RKO (cell line): ENCODE measurements around the gene MEF2C.

ENCODE experiments used
- DNase-seq: peaks from one replicate; pipeline ENCODE4 v3.0.0-alpha.2; 2016; ENCODE audit warnings: low spot score

Gene MEF2C

GRCh38 chr5:88760527-88760926 is 122.5 kb downstream of the MEF2C start:
- DNase-seq: no peak

DNA sequence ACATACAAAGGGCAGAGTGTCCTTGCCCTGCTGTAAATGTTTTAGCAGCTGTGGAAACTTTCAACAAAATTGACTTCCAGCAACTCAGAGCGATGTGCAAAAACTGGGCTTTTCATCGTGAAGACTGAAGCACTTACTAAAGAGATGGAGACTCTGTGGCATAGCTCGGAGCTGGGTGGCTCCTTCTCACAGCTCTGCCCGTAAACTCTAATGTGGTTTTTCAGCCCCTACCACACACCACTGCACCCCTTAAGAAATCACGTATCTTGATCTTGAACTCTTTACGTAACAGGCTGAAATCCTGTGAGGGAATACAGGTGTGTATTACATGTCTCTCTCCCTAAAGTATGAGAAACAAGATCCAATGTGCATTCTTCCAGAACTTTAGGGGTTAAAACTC is 124.4 kb downstream of the MEF2C start:
- no peak for DNase-seq

- DNase-seq: no peak
These were observed 124.8 kb downstream of the MEF2C start for GRCh38 chr5:88758184-88758583.

- DNase-seq: no peak
These were observed 126.0 kb downstream of the MEF2C start for GRCh38 chr5:88756953-88757352.

- DNase-seq: no peak
These were observed 134.3 kb downstream of the MEF2C start for GRCh38 chr5:88748666-88749065.

- DNase-seq: no peak
These were observed 136.5 kb downstream of the MEF2C start for GRCh38 chr5:88746438-88746882.

DNA sequence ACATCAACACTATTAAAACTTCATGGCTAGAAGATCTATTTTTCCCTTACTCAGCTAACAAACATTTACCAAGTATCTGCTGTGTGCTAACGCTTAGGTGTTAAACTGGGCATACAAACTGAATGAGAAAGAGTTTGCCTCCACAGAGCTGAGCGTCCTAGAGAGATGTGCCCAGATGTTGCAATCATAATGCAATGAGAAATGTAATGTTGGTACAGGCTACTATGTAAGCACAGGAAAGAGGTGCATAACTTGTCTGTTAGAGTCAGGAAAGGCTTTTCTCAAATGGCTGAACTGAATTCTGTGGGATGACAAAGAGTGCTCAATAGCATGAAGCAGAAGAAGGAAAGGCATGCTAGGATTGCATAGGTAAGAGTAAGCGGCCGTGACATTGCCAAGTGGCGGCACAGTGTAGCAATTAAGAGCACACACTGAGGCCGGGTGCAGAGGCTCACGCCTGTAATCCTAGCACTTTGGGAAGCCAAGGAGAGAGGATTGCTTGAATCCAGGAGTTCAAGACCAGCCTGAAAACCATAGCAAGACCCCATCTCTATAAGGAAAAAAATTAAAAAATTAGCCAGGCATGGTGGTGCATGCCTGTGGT is 137.8 kb downstream of the MEF2C start:
- no peak for DNase-seq

DNA sequence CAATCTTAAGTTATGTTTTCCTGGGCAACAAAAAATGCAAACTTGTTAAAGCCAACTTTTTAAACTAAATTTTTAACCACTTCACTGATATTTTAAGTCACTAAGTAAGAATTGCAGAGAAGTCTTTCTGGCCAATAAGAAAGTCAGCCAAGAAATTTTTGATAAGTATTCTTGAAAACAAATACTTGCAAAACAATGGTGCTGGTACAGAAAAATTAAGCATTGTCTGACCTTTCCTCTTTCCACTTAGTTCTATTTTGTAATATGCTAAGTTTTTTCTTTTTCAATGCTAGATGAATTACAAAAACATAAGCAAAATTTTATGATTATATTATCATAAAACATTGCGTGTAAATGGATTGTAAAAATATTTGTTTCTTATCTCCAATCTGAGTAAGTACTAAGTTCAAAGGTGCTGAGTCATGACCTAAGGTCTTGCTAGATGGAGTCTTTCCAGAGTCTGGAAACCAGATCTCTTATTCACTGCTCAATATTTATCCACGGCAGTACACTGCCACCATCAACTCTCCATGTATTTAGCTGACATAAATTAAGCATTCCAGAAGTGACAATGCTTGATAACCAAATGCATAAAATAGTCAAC is 139.7 kb downstream of the MEF2C start:
- DNase-seq: peak; percentile 5

- DNase-seq: no peak
These were observed 141.0 kb downstream of the MEF2C start for GRCh38 chr5:88741964-88742363.

- DNase-seq: no peak
These were observed 142.3 kb downstream of the MEF2C start for GRCh38 chr5:88740604-88741185.

GRCh38 chr5:88736494-88736893 is 146.5 kb downstream of the MEF2C start:
- no peak for DNase-seq

- DNase-seq: no peak
These were observed 148.0 kb downstream of the MEF2C start for GRCh38 chr5:88734983-88735382.

GRCh38 chr5:88734191-88734640 is 148.8 kb downstream of the MEF2C start:
- no peak for DNase-seq

DNA sequence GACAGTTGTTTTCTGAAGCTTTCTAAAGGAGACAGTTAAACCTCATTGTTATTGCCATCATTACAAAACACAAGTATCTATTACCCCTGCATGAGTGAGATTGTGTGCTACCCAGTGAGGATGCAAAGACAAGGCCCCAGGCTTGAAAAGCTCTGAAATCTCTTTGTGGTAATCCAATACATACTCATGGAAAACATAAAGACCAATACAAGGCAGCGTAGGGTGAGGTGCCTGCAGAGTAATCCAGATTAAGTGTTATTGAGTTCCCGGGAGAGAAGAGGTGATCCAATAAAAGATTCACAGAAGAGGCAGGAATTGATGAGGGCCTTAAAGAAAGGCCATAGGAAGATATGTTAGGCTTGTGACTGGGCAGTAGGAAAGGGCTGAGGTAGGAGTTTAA is 150.1 kb downstream of the MEF2C start:
- no peak for DNase-seq

GRCh38 chr5:88732181-88732633 is 150.8 kb downstream of the MEF2C start:
- no peak for DNase-seq

- no peak for DNase-seq
These were observed 153.2 kb downstream of the MEF2C start for GRCh38 chr5:88729829-88730182.

DNA sequence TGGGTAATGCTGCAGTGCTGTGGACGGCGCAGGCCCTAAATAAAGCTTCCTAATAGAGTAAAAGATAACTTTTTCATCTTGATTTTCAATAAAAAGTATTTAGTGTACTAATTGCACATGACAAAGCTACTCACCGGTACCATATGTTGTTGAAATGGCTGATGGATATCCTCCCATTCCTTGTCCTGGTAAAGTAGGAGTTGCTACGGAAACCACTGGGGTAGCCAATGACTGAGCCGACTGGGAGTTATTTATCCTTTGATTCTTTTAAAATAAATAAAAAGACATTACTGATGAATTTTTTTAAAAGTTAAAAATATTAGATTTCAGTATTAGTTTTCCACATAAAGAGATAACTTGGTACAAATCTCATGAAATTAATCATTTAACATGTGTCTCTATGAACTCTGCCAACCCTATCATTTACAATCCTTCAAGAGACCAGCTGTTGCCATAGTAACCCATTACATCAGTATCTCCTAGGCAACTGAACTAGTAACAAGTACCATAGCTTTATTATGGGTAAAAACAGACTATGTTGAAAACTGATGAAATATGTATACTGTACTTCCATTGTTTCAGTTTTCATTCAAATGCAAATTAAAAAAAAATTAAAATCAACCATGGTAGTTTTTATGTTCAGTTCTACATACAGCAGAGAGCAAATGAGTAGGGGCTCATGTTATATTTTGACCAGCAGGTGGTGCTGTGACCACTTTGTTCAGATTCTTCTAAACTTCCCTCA is 153.7 kb downstream of the MEF2C start:
- peak; percentile 74 for DNase-seq

DNA sequence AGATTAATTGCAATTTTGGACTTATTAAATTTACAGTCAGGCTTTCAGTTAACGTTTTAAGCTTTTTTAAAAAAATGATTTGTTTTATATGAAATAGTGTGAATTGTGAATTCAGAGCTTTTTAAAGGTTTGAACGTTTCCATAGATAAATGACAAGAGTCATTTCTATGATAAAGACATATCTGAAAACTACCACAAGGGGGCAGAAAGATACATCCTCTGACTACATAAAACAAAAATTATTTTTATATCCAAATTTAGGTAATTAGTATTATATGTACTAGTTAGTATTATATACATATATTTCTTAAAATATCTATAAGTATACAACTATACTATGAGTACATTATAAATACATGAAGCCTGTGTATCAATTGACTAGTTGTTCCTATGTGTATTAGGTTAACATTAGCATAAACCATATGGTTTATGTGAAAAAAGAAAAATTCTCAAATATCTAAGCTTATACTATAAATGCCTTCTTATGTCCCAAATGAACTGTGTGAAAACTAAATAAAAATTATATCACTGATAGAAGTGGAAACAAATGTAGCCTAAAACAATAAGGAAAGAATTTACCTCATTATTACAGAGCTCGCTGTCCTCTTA is 155.2 kb downstream of the MEF2C start:
- peak; percentile 52 for DNase-seq

GRCh38 chr5:88725454-88725853 is 157.5 kb downstream of the MEF2C start:
- no peak for DNase-seq

- DNase-seq: peak; percentile 49
These were observed 158.8 kb downstream of the MEF2C start for GRCh38 chr5:88724201-88724600.

GRCh38 chr5:88722546-88723073 is 160.4 kb downstream of the MEF2C start:
- DNase-seq: no peak

GRCh38 chr5:88719434-88719833 is 163.6 kb downstream of the MEF2C start:
- no peak for DNase-seq
